HFFc6 (cell line): ENCODE measurements around the gene IL17D. TPM values are rescaled to one million over a fixed set of nuclear protein-coding genes. Genes with fewer than 3 reads are reported as not detected.

Experiments used
- DNase-seq: peaks from one replicate; pipeline ENCODE4 v3.0.0-alpha.2; 2018
- H3K27ac Mint-ChIP-seq: 2 replicates; pipeline ENCODE4 v1.8.0; 2020; ENCODE audit warnings: mild to moderate bottlenecking, mixed read lengths
- H3K27me3 Mint-ChIP-seq: 2 replicates; pipeline ENCODE4 v1.8.0; 2021; ENCODE audit warnings: mild to moderate bottlenecking, moderate library complexity, mixed read lengths; ENCODE audit not compliant: insufficient read depth
- H3K36me3 Mint-ChIP-seq: 2 replicates; pipeline ENCODE4 v1.8.0; 2021; ENCODE audit warnings: low read depth, mixed read lengths
- H3K4me1 Mint-ChIP-seq: 2 replicates; pipeline ENCODE4 v1.8.0; 2020; ENCODE audit warnings: low read depth, mixed read lengths
- H3K4me3 Mint-ChIP-seq: 2 replicates; pipeline ENCODE4 v1.8.0; 2020; ENCODE audit warnings: mild to moderate bottlenecking, moderate library complexity, mixed read lengths
- H3K9me3 Mint-ChIP-seq: 2 replicates; pipeline ENCODE4 v1.8.0; 2020; ENCODE audit warnings: mild to moderate bottlenecking, mixed read lengths
- CTCF ChIP-seq: fragments of 200-600 bp; sonication (generic); IDR thresholded peaks from 2 replicates; pipeline ENCODE4 v1.5.0; 2021; ENCODE audit warnings: antibody characterized with exemption, mild to moderate bottlenecking
- total RNA-seq, 6 experiments: library from RNA; stranded (reverse); fragmentation: NEBNext Ultra II Directional; extraction: Animal tissue kit (Norgen Biotek cat#: 25700); gene quantifications; 2 replicates in 1 of 6; 3 replicates in 5 of 6; pipeline ENCODE4 v1.2.3, GENCODE V29; 2021

IL17D gene
- total RNA-seq, 6 experiments from 2014 or later: 0.28 to 0.99 (median 0.61) TPM

GRCh38 chr13:20769834-20770233 lies 66.3 kb downstream of the IL17D start:
- no peak for DNase-seq
- Mint-ChIP-seq H3K9me3 (peaks cover 14% of the 10 kb centered on the region; the same call in 1 of the 2 replicates), H3K4me1 (peaks cover 30% of the 10 kb centered on the region), H3K36me3 (peaks cover 41% of the 10 kb centered on the region), H3K27me3 (peaks cover 4% of the 10 kb centered on the region), H3K27ac (no peak overlapping the region), H3K4me3 (no peak overlapping the region)
- no peak for TF ChIP-seq CTCF

Other genes with a start within 250 kb of the IL17D start
- 10 to 100 TPM; 10.9 to 13.2 (median 12.0) TPM for gene CRYL1, start 177.8 kb upstream of the IL17D start, total RNA-seq
- gene IFT88, start 136.5 kb upstream of the IL17D start, total RNA-seq: 1 to 10 TPM; 8.2 to 9.5 (median 9.0) TPM
- gene EEF1AKMT1, start 70.3 kb downstream of the IL17D start, total RNA-seq: 10 to 100 TPM; 10.7 to 17.1 (median 13.0) TPM
- gene XPO4, start 199.0 kb downstream of the IL17D start, total RNA-seq: 10 to 100 TPM; 14.2 to 17.6 (median 15.2) TPM